MCF 10A (cell line): Measurements from ENCODE around the gene SMYD3. TPM values are rescaled to one million over a fixed set of nuclear protein-coding genes. Genes with fewer than 3 reads are reported as not detected.

Experiments
- BruUV-seq: library from RNA; stranded (reverse); fragments of 400-500 nt; replicated peaks from 2 replicates; lab custom pipeline; 2021; lab: Mats Ljungman, UMichigan
- CTCF ChIA-PET: fragments of 300-600 bp; sonication (Branson Sonifier 250); formaldehyde crosslinking; extraction: SDS; loops from one replicate; lab custom pipeline; 2021; ENCODE audit warnings: antibody characterized with exemption, inconsistent platforms; lab: Yijun Ruan, JAX
- POLR2A ChIA-PET: fragments of 300-600, 350-650 bp; sonication (Branson Sonifier 250); formaldehyde crosslinking; extraction: SDS; loops from one replicate; lab custom pipeline; 2020; ENCODE audit warnings: antibody characterized with exemption, inconsistent platforms; lab: Yijun Ruan, JAX
- DNase-seq: peaks from one replicate; pipeline ENCODE4 v3.0.0-alpha.2; 2018; ENCODE audit not compliant: unreplicated experiment
- H3K27ac Mint-ChIP-seq: one replicate; pipeline ENCODE4 v1.8.0; 2022; ENCODE audit warnings: mild to moderate bottlenecking, low read depth, mixed read lengths; ENCODE audit not compliant: unreplicated experiment
- H3K27me3 Mint-ChIP-seq: one replicate; pipeline ENCODE4 v1.8.0; 2022; ENCODE audit warnings: mixed read lengths; ENCODE audit not compliant: insufficient read depth, unreplicated experiment
- H3K36me3 Mint-ChIP-seq: one replicate; pipeline ENCODE4 v1.8.0; 2022; ENCODE audit warnings: mild to moderate bottlenecking, moderate library complexity, mixed read lengths; ENCODE audit not compliant: insufficient read depth, unreplicated experiment
- H3K4me1 Mint-ChIP-seq: one replicate; pipeline ENCODE4 v1.8.0; 2022; ENCODE audit warnings: mixed read lengths; ENCODE audit not compliant: insufficient read depth, unreplicated experiment
- H3K4me3 Mint-ChIP-seq: one replicate; pipeline ENCODE4 v1.8.0; 2022; ENCODE audit warnings: mild to moderate bottlenecking, moderate library complexity, mixed read lengths; ENCODE audit not compliant: unreplicated experiment
- H3K9me3 Mint-ChIP-seq: one replicate; pipeline ENCODE4 v1.8.0; 2022; ENCODE audit warnings: mixed read lengths; ENCODE audit not compliant: unreplicated experiment
- intact Hi-C: fragments of 100-400 bp; cut with micrococcal nuclease; formaldehyde crosslinking; loops from 2 replicates; pipeline ENCODE4 v1.14.1; 2022
- total RNA-seq: library from RNA; stranded (reverse); gene quantifications from 2 replicates; pipeline ENCODE4 v1.2.3, GENCODE V29; 2022
- TF ChIP-seq, protein P1 (sequence below): fragments of 200-600 bp; IDR thresholded peaks from one replicate; pipeline ENCODE4 v1.8.0; 2022; ENCODE audit warnings: antibody characterized with exemption, mild to moderate bottlenecking; ENCODE audit not compliant: unreplicated experiment

SMYD3 gene
- total RNA-seq, 1 experiment from 2014 or later = 26.9 TPM

GRCh38 chr1:246355411-246356230 lies 151.5 kb downstream of the SMYD3 start:
- Mint-ChIP-seq H3K27ac (no peak overlapping the region), H3K9me3 (peaks cover 5% of the 10 kb centered on the region), H3K4me3 (no peak overlapping the region), H3K36me3 (no peaks in the 10 kb centered on the region), H3K27me3 (no peaks in the 10 kb centered on the region), H3K4me1 (no peaks in the 10 kb centered on the region)
- POLR2A ChIA-PET = interaction anchor here (0.7 to 1.2 kb wide), 4 partner anchors 14 to 300 kb away, joined by 3 to 4 read pairs (median 3); no protein-coding TSS in a partner anchor
- CTCF ChIA-PET = interaction anchor here (1.0 to 1.2 kb wide), 3 partner anchors 10 to 1203 kb away, joined by 3 to 6 read pairs (median 3); no protein-coding TSS in a partner anchor
- TF ChIP-seq, protein P1, sequence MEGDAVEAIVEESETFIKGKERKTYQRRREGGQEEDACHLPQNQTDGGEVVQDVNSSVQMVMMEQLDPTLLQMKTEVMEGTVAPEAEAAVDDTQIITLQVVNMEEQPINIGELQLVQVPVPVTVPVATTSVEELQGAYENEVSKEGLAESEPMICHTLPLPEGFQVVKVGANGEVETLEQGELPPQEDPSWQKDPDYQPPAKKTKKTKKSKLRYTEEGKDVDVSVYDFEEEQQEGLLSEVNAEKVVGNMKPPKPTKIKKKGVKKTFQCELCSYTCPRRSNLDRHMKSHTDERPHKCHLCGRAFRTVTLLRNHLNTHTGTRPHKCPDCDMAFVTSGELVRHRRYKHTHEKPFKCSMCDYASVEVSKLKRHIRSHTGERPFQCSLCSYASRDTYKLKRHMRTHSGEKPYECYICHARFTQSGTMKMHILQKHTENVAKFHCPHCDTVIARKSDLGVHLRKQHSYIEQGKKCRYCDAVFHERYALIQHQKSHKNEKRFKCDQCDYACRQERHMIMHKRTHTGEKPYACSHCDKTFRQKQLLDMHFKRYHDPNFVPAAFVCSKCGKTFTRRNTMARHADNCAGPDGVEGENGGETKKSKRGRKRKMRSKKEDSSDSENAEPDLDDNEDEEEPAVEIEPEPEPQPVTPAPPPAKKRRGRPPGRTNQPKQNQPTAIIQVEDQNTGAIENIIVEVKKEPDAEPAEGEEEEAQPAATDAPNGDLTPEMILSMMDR = no peak
- DNase-seq = peak; percentile 18
- intact Hi-C loops = no loop called here
- BruUV-seq = no TSS peak

- intact Hi-C loops = no loop called here
- H3K36me3 Mint-ChIP-seq = no peaks in the 10 kb centered on the region
- no peaks in the 10 kb centered on the region for H3K9me3 Mint-ChIP-seq
- H3K27me3 Mint-ChIP-seq = no peaks in the 10 kb centered on the region
- no peaks in the 10 kb centered on the region for H3K4me1 Mint-ChIP-seq
- ChIA-PET POLR2A (no interaction called here), CTCF (interaction anchor here (0.5 to 0.9 kb wide), 5 partner anchors 21 to 1198 kb away, joined by 3 to 5 read pairs (median 3); no protein-coding TSS in a partner anchor)
- no TSS peak for BruUV-seq
- no peak overlapping the region for H3K27ac Mint-ChIP-seq
- TF ChIP-seq, protein P1 = no peak
- no peak overlapping the region for H3K4me3 Mint-ChIP-seq
- no peak for DNase-seq
Observed at GRCh38 chr1:246351721-246352120, 155.4 kb downstream of the SMYD3 start.

DNA sequence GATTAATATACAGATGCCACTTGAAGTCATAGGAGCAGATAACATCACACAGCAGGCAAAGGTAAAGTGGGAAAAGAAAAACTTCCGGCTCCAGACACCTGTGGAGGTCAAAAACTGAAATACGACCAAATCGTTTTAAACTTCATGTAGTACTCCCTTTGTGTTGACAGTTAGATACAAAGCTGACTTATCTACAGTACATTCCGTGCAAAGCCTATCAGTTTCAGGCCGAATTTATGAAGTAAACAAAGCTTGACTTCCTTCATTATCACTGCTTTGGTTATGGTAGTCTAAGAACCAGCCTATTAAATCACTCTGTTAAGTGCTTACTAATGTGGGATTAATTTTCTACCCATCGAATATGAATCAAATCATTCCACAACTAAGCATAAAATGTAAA lies 156.3 kb downstream of the SMYD3 start:
- TF ChIP-seq, protein P1 = no peak
- H3K27ac Mint-ChIP-seq = no peak overlapping the region
- no peaks in the 10 kb centered on the region for H3K4me1 Mint-ChIP-seq
- no TSS peak for BruUV-seq
- no peaks in the 10 kb centered on the region for H3K27me3 Mint-ChIP-seq
- intact Hi-C loops = no loop called here
- H3K36me3 Mint-ChIP-seq = no peaks in the 10 kb centered on the region
- CTCF ChIA-PET = interaction anchor here (0.5 to 0.7 kb wide), 2 partner anchors 70 to 286 kb away, joined by 3 read pairs; no protein-coding TSS in a partner anchor
- POLR2A ChIA-PET = interaction anchor here (1.3 kb wide), 1 partner anchor 9 kb away, joined by 4 read pairs; no protein-coding TSS in a partner anchor
- DNase-seq = no peak
- H3K9me3 Mint-ChIP-seq = no peaks in the 10 kb centered on the region
- H3K4me3 Mint-ChIP-seq = no peak overlapping the region

DNA sequence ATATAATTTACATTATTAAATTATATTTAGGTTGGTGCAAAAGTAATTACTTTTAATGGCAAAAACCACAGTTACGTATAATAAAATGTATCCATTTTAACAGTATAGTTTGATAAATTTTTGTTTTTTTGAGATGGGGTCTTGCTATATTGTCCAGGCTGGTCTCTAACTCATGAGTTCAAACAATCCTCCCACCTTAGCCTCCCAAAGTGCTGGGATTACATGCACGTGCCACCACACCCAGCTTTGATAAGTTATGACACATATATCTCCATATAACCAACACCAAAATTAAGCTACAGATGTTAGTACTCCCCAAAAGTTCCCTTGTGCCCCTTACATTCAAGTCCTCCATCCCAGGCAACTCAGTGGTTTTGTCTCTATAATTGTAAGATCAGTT lies 163.1 kb downstream of the SMYD3 start:
- ChIA-PET CTCF (no interaction called here), POLR2A (no interaction called here)
- no TSS peak for BruUV-seq
- H3K27me3 Mint-ChIP-seq = no peaks in the 10 kb centered on the region
- H3K27ac Mint-ChIP-seq = no peak overlapping the region
- H3K36me3 Mint-ChIP-seq = no peaks in the 10 kb centered on the region
- H3K9me3 Mint-ChIP-seq = peaks cover 8% of the 10 kb centered on the region
- no peak overlapping the region for H3K4me3 Mint-ChIP-seq
- intact Hi-C loops = no loop called here
- TF ChIP-seq, protein P1 = no peak
- no peaks in the 10 kb centered on the region for H3K4me1 Mint-ChIP-seq
- DNase-seq = no peak
